HG02884 (cell line): ENCODE data around the gene VAPB.

Source experiments
- ATAC-seq: cut with Tn5 transposase; IDR thresholded peaks from one replicate; pipeline ENCODE4 v1.9.1; 2021; ENCODE audit warnings: mild to moderate bottlenecking, moderate library complexity; ENCODE audit not compliant: unreplicated experiment

The VAPB gene

DNA sequence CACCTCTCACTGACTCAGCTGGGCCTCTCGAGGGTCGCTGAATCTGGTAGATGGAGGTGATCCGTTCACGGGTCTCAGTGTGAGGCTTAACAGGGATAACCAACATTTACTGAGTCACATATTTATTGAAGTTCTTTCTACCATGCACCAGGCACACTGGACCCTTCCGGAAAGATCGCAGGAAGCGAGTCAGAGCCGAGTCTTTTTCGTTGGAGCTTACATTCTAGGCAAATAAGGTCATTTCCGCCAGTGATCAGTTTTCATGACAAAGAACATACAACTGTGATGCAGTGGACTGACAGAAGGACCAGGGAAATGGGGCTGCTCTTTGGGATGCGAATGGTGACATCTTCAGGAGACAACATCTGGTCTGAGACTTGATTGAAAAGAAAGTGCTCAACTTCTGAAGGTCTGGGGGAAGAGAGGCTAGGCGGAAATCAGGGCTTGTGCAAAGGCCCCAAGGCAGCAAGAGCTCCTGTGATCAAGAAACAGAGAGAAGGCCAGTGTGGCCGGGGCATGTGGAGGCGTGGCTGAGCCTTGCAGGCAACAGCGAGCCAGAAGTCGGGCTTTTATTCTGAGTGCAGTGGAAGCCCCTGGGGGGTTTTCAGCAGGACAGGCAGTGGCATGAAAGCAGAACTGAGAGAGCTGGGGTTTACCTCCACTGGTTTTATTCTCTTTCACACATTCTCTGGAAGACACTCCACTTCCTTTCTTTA lies 69.5 kb downstream of the VAPB start:
- peak; percentile 90 for ATAC-seq

DNA sequence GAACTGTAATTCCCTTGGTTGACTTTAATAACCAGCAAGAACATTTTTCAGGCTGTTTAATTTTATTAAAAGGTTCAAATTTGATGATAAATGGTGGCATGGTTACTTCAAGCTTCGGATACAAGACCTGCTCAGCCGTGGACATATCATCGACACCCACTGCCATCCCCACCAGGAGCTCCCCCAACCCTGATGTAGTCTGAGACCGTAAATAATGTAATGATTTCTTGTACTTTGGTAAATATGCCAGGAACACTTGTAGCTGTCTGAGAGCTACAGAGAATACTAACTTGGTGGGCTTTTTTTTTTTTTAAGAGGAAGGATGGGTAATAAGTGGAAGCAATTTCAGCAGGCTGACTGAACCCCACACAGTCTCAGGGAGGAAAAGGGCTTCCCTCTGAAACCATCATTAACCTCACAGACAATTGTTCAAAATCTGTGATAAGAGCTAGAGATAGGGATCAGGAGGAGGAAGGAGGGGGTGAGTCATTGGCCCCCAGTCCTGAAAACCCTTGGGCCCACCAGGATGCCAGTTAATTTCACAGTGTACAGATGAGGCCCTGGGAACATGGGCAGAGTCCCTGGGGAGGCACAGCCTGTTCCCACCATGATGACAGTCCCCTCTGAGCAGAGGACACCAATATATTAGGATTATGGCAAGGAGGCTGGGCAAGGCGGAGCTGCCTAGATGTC lies 70.2 kb downstream of the VAPB start:
- ATAC-seq, result peak; percentile 34

DNA sequence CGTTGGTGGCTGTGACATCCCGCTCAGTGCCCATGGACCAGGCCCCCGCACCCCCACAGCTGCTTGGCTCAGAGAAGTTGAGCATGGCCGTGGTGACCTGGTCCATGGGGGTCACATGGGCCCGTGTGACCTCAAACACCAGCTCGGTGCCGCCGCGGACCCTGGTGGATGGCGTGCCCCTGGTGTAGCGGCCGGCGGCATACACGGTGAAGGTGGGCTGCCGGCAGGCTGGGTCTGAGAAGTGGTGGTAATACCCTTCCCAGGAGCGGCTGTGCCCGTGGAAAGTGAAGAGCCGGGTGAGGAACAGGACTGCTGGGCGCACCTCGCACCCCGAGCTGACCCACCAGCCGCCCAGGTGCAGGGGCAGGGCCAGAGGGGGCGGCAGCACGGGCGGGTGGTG lies 72.1 kb downstream of the VAPB start:
- no peak for ATAC-seq

DNA sequence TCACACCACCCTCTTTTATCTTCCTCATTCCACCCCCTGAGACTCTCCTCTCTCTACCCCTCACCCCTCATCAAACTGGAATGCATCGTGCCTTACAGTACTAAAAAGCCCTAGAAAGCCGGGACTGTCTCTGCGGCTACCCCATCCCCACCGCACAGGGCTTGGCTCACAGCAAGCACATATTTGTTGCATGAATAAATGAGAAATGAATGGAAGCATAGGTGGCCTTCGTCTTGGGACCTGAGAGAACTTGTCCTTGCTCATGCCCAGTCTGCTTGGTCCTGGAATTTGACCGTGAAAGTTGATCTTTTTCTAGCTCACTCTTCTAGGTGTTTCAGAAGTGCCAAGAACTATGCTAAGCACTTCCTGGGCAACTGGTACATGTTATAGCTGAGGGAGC lies 72.9 kb downstream of the VAPB start:
- ATAC-seq, result no peak

DNA sequence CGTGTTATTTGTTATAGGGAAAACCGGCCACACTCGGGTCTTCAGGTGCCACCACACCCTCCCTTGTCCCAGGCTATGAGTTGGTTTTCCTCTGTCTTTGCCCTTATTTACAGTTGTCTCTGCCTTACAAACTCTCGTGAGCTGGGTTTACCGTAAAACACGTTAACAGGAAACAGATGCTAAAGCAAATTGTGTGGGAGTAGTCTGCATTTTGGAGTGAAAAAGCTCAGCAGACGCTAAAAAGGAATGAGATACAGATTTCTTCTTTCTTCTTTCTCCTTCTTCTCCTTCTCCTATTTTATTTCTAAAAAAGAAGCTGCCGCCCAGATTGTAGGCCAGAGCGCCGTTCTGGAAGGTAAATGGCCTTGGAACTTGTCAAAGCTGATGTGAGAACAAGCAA lies 74.2 kb downstream of the VAPB start:
- no peak for ATAC-seq

DNA sequence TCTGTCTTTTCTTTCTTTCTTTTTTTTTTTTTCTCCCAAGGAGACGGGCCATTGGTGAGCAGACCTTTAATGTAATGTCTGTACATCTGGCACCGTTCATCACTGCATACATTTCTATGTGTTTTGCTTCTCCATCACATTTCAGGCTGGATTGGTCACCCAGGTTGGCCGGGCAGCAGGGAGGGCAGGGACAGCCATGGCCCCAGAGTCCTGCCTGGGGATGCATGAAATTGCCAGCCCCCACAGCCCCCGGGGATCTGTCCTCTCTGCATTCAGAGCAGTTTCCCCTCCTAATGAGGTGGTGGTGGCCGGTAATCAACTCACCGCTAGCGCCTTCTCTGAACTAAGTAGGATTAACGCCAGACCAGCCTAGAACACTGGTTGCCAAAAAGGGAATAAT lies 75.8 kb downstream of the VAPB start:
- no peak for ATAC-seq

DNA sequence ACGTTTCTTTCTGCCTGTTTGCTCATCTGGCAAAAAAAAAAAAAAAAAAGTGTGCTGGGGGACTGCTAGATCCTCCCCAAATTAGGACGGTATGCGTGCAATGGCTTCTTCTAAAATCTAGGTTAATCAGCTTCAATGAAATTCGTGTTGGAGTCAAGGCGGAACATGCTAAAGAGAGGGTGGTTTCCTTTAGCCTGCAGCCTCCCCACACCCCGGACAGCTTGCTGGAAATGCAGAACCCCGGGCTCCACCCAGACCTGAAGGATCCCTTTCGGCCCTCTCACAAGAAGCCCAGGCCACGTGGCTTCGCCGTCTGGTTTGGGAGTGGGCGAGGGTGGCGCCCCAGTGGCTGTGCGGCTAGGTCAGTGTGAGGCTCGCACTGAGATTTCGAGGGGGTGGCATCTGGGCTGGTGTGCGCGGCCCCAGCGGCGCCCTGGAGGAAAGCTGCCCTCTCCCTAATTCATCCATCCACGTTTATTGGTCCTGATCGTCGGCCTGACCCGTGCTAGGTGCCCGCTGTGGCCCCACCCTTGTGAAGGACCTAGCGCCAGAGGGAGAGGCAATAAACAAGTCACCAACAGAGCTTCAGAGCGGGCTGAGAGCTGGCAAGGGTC lies 77.2 kb downstream of the VAPB start:
- no peak for ATAC-seq

DNA sequence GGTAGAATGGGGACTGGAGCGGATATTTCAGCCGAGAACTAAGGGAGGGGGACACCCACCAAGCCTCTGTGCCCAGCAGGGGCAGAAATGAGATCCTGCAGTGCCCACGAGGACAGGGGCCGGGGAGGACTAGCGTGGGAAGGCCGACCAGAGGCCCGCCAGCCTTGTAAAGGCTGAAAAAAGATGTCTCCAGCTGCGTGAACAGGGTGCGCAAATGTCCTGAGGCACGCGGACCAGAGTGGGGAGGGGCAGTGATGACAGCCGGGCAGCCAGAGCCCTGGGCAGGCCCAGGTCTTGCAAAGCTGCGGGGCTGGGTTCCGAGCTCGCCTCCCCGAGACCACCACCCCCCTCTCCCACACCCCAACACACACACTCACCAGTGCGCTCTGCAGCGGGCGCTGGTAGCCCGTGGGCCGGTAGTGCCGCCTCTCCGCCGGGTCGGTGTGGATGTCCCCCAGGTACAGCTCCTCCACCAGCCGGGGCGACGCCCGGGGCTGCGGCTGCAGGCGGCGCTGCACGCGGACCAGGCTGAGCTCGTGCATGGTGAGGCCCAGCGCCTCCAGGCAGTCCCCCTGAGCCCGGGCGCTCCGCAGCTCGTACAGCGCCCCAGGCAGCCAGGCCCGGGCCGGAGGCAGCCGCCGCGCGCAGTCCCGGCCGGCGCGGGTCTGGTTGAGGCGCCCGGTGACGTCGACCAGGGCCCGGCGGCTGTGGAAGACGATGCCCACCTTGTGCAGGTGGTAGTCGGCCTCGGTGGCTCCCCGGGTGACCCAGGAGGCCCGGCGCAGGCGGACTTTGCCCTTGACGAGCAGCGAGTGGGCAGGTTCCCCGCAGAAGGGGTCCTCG lies 77.9 kb downstream of the VAPB start:
- no peak for ATAC-seq

DNA sequence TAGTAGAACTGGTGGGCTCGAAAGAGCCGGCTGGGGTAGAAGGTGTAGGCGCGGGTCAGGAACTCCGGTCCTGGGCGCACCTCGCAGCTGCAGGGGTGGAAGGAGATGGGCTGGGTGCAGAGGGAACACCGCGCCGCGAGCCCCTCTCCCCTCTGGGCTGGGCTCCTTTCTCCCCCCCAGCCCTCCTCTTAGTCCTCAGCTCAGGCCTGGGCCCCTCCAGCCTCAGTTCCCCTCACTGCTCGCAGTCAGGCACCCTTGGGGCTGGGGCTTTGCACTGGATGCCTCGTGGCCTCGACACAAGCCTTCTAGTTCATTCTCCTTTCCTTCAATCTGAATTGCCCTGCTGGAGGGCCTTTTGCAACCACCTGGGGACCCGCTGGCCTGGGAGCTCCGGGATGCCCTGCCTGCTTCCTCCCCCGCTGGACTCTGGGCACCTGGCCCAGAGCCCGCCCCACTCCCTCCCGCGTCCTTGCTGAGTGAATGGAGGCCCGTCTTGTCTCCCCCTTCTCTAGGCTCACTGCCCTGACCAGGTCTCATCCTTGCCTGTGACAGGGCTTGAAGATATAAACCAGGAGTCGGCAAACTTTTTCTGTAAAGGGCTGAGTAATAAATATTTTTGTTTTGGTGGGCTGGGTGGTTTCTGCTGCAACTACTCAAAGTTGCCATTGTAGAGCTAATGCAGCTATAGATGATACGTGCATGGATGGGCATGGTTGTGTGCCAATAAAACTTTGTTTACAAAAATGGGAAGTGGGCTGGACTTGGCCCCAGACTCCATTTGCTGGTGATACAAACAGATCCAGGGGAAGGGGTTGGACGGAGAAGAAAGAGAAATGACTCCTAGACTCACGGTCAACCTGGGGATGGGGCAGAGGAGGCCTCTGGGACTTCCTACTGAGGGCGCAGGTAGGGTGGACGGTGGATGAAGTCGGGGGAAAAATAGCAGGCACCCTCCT lies 78.8 kb downstream of the VAPB start:
- ATAC-seq, result no peak

DNA sequence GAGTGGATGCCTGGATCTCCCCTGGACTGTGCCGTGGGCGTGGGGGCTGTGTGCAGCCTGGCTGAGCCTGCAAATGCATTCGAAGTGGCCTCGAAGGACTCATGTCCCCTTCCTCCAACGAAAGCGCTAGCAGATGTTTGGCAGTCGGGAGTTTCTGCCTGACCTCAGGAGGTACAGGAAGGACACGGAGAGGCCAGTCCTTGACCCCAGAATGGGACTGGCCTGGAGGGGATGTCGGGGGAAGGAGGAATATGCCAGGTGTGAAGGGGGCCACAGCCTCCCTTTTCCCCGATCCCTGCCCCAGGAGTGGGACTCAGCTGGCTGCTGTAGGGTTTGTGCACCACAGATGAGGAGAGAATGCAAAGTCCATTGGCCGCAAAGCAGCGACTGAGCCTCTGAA lies 80.6 kb downstream of the VAPB start:
- ATAC-seq, result no peak

DNA sequence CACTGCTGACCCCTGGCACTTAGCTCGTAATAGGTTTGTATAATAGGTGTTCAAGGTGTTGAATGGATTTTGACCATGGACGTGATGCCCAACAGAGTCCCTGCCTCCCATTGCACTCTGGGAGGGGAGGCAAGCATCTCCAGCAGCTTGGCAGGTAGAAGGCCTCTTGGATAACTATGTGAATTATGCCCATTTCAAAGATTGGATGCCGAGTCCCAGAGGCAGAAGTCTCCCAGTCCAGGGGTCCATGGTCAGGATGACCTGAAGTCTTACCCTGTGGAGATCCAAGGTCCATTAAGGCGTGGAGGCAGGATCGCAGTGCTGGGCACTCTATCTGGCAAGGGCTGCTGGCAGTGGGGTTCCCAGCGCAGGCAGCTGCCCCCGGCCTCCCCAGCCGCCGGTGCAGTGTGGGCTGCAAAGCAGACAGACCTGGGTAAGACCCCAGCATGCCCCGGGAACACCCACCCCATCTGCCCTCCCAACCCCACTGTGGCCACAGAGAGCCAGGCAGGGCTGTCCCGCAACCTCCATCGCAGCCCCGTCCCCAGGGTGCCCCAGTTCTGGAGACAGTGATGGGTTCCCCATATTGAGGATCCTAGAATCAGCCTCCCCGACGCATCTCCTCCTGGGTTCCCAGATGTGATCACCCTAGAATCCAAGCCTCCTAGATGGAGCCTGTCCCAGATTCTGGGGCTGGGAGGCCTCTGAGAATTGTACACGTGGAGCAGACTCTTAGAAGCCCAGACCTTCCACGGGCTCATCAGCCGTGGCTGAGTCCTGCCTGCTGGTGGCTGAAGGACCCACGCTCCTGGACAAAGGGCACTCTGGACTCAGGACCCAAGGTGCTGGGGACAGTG lies 81.5 kb downstream of the VAPB start:
- ATAC-seq, result no peak

DNA sequence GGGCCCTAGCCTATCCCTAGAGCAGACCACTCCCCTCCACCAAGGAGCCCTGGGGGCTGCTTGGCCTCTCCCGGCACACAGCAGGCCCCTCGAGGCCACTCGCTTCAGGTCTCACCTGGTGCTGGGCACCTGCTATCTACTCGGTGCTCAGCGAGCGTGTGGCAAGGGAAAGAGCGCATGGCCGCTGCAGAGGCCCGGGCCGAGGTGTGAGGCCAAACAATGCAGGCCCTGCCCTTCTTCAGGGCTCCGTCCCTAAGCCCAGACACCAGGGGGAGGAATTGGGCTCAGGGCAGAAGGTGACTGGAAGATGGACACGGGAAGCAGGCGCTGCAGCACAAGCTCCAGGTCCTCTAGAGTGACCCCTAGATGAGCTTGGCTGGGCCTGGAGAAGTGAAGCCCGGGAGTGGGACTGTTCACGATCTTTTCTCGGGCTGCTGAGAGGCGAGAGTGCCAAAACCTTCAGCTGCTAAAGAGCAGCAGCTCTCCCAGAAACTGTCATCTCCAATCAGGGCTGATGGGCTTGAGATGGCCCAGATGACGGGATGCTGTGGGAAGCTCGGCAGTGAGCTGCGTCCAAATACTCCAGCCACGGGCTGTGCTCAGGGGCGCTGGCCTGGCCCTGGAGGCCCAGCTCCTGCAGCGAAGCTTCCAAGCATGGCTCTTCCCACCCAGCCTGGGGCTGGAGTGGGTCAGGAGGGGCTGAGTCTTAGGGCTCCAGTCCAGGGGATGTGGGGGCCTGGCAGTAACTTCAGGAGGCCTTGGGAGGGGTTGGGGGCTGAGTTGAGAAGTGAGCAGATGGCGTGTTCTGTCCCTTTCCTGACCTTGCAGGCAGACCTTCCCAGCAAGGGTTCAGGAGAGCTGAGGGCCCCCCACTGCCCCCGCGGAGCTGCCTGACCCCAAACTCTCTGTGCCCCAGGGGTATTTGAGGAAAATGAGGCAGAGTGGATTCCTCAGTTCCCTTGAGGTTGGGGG lies 82.5 kb downstream of the VAPB start:
- ATAC-seq, result no peak

DNA sequence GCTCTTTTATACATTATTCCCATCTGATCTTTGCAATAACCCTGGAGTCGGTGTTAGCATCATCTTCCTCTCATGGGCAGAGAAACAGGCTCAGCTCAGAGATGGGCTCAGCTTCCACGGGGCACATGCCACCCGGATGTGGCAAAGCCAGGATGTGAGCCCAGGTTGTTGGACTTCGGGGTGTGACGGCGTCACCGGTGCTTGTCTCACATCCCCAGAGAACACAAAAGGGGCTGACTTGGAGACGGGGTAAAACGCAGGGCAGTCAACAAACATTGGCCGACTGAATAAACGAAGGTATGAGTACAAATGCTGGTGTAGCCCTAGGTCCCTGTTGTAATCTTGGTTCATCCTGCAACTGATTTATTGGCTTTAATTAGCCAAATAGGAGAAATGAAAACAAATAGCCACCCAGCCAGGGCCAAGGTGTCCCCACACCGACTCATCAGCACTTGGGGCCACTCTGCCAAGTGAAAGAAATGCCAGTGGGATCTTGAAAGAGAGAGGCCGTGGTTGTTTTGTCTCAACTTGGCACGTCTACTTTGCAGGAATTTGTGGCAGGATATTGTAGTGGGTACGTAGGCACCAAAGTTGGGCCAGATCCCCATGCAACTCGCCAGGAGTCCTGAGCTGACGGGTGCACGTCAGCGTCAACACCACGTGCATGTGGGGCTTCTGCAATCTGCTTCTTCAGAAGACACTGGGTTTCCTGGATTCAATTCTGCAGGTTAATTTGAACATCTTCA lies 83.4 kb downstream of the VAPB start:
- ATAC-seq, result no peak

DNA sequence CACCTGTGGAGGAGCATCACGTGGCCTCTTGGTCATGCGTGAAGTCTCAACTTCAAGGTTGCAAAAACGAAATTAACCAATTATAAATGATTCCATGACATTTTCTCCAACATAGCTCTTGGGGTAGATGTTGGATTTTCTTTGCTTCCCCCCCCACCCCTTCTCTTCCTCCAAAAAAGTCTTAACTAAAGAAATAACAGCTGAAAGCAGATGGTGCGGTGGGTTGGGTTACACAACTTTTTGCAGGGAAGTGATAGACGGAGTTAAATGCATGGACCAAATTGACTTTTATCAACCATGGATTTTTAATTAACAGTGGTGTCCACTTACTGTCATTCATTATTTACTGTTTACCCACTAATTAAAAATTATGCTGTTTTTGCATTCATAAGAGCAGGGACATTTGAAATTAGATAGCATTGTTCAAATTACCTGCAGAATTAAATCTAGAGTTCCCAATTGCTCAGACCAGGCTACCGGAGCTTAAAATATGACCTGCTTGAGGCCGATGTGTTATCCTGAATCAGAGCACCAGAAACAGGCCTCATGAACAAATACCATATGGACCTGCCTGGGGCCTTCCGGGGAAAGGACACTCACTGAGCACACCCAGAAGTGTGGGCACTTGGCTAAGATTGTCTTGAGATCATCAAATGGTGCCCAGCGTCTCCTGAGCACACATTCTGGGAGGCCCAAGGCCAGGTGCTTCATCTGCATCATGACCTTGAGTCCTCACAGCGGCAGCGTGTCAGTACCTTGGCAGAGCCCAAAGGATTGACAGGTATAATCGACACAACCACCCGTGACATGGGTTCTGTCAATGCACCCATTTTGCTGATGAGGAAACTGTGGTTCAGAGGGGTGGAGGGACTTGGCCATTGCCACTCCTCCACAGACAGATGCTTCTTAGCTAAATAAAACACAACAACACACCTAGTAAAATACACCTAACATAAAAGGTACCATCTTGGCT lies 84.7 kb downstream of the VAPB start:
- no peak for ATAC-seq

DNA sequence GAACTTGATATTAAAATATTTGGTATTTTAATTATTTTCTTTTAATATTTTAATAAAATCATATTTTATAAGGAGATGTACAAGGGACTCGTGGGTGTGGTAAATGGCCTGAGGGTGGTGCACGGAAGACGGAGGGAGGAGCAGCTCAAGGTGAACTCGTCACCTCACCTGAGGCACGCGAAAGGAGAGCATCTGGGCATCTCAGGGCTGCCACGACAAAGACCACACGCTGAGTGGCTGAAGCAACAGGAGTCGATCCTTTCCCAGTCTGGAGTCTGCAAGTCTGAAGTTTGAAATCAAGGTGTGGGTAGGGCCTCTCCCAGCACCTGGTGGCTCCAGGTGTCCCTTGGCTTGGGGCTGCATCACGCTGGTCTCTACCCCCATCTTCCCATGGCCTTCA lies 86.4 kb downstream of the VAPB start:
- ATAC-seq, result no peak

DNA sequence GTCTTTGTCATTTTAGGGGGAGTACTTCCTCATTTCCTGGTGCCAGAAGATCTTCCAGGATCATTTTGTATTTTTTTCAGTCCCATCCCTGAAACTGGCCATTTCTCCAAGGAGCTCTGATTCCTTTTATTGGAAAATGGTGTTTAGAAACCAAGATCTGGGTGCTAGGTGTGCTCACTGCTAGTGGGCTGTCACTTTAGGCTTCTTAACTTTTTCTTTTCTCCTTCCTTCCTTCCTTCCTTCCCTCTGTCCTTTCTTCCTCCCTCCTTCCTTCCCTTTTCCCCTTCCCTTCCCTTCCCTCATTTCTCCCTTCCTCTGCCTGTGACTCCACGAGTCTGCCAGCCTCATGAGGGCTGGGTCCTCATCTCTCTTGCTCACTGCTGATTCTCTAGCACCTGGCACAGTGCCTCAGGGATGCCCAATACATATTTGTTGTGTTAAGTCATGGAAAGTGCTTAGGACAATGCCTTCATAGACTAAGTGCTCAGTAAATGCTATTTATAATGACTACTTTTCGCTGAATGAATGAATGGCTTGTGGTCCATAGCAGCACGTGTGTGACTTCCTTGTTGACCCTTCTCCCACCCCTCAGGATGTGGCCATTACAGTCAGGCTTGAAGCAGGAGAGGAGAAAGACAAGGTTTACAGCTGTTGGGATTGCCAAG lies 89.2 kb downstream of the VAPB start:
- ATAC-seq, result no peak
